Transverse colon (tissue), 3 donors: ENCODE results near the gene HUNK.

Experiments
- POLR2A ChIP-seq: fragments of 450-650 bp; IDR thresholded peaks from one replicate; pipeline ENCODE4 v1.6.1; 2016; ENCODE audit warnings: antibody characterized with exemption, mild to moderate bottlenecking, moderate library complexity
- POLR2AphosphoS5 ChIP-seq, 3 donors: sonication (generic); formaldehyde crosslinking; IDR thresholded peaks; one replicate each; pipeline ENCODE4 v1.6.1; 2016; ENCODE audit warnings: antibody characterized with exemption in 3 of 3

GRCh38 chr21:31987696-31988095, 114.9 kb downstream of the HUNK start:
- TF ChIP-seq POLR2A = no peak
- TF ChIP-seq POLR2AphosphoS5 (IDR thresholded peaks at IDR 0.05) = no peak
